Panc1 (cell line): ENCODE data around the gene CFAP210.

Experiments
- CTCF ChIP-seq: fragments of 450-650 bp; IDR thresholded peaks from 2 replicates; pipeline ENCODE4 v1.5.1; 2017; ENCODE audit warnings: mild to moderate bottlenecking
- POLR2AphosphoS5 ChIP-seq: IDR thresholded peaks from 2 replicates; pipeline ENCODE4 v1.6.1; 2012; ENCODE audit warnings: mild to moderate bottlenecking, low read depth, low read length, moderate library complexity
- SIN3A ChIP-seq: IDR thresholded peaks from 2 replicates; pipeline ENCODE4 v1.6.1; 2012; ENCODE audit warnings: low read depth, mild to moderate bottlenecking, low read length, moderate library complexity, borderline replicate concordance; ENCODE audit not compliant: insufficient read depth
- TCF7L2 ChIP-seq: IDR thresholded peaks from 2 replicates; pipeline ENCODE4 v1.6.1; 2011; ENCODE audit warnings: mild to moderate bottlenecking, low read depth, low read length, inconsistent platforms

- TF ChIP-seq CTCF (no peak), POLR2AphosphoS5 (no peak), SIN3A (no peak), TCF7L2 (no peak)
Observed at GRCh38 chr2:169707626-169708025, 13.4 kb upstream of the CFAP210 start.
